8988T (cell line): ENCODE data around the gene HSD11B1L.
A peak's percentile ranks its signal among the peaks of the same experiment; 100 is the strongest.

Experiments
- DNase-seq: peaks from one replicate; pipeline ENCODE4 v3.0.0; 2011

The HSD11B1L gene

GRCh38 chr19:5669212-5669611 is 11.6 kb upstream of the HSD11B1L start:
- no peak for DNase-seq

- no peak for DNase-seq
Observed at GRCh38 chr19:5671600-5671999, 9.2 kb upstream of the HSD11B1L start.

- DNase-seq, result no peak
Observed at GRCh38 chr19:5672708-5673459, 7.9 kb upstream of the HSD11B1L start.

GRCh38 chr19:5673752-5674151 is 7.1 kb upstream of the HSD11B1L start:
- no peak for DNase-seq

GRCh38 chr19:5674714-5675113 is 6.1 kb upstream of the HSD11B1L start:
- no peak for DNase-seq

GRCh38 chr19:5676105-5676771 is 4.6 kb upstream of the HSD11B1L start:
- no peak for DNase-seq

GRCh38 chr19:5676772-5677105 is 4.1 kb upstream of the HSD11B1L start:
- DNase-seq, result no peak

GRCh38 chr19:5677136-5677535 is 3.7 kb upstream of the HSD11B1L start:
- no peak for DNase-seq

GRCh38 chr19:5677580-5677979 is 3.2 kb upstream of the HSD11B1L start:
- no peak for DNase-seq

- DNase-seq, result no peak
Observed at GRCh38 chr19:5678071-5678718, 2.6 kb upstream of the HSD11B1L start.

- DNase-seq, result no peak
Observed at GRCh38 chr19:5679289-5680083, 1.3 kb upstream of the HSD11B1L start.

- no peak for DNase-seq
Observed at GRCh38 chr19:5680084-5680436, 767 bp upstream of the HSD11B1L start.

GRCh38 chr19:5681391-5682106 is 722 bp downstream of the HSD11B1L start:
- no peak for DNase-seq

GRCh38 chr19:5682107-5682482 is 1.3 kb downstream of the HSD11B1L start:
- DNase-seq, result no peak

GRCh38 chr19:5683177-5683886 is 2.5 kb downstream of the HSD11B1L start:
- no peak for DNase-seq

- no peak for DNase-seq
Observed at GRCh38 chr19:5684694-5685430, 4.0 kb downstream of the HSD11B1L start.

GRCh38 chr19:5686326-5686646 is 5.5 kb downstream of the HSD11B1L start:
- no peak for DNase-seq

- DNase-seq, result peak; percentile 97
Observed at GRCh38 chr19:5686647-5687359, 6.0 kb downstream of the HSD11B1L start.

GRCh38 chr19:5687360-5688198 is 6.8 kb downstream of the HSD11B1L start:
- no peak for DNase-seq
